NT2/D1 (cell line): Measurements from ENCODE around the gene LONP2.

Experiments used
- DNase-seq: peaks from one replicate; pipeline ENCODE4 v3.0.0-alpha.2; 2011; ENCODE audit warnings: low read depth, low spot score
- H3K27me3 ChIP-seq: 2 replicates; pipeline ENCODE4 v1.6.0; 2011; ENCODE audit warnings: mild to moderate bottlenecking; ENCODE audit not compliant: insufficient read length, insufficient read depth
- H3K36me3 ChIP-seq: 2 replicates; pipeline ENCODE4 v1.6.1; 2011; ENCODE audit warnings: mild to moderate bottlenecking, low read length, mixed read lengths; ENCODE audit not compliant: insufficient read depth, insufficient read length
- H3K4me1 ChIP-seq: 2 replicates; pipeline ENCODE4 v1.5.1; 2011; ENCODE audit not compliant: insufficient read depth, insufficient read length
- H3K4me3 ChIP-seq: 2 replicates; pipeline ENCODE4 v1.5.1; 2011; ENCODE audit warnings: low read depth; ENCODE audit not compliant: insufficient read length
- H3K9ac ChIP-seq: 2 replicates; pipeline ENCODE4 v1.6.0; 2011; ENCODE audit warnings: low read depth; ENCODE audit not compliant: insufficient read length
- H3K9me3 ChIP-seq: 2 replicates; pipeline ENCODE4 v1.5.1; 2011; ENCODE audit warnings: mild to moderate bottlenecking, low read length; ENCODE audit not compliant: insufficient read depth
- SUZ12 ChIP-seq: IDR thresholded peaks from 2 replicates; pipeline ENCODE4 v1.6.1; 2011; ENCODE audit not compliant: insufficient read length, insufficient read depth; ENCODE audit errors: extremely low read depth
- YY1 ChIP-seq: IDR thresholded peaks from 2 replicates; pipeline ENCODE4 v1.6.1; 2011; ENCODE audit not compliant: insufficient read length, insufficient read depth
- ZNF274 ChIP-seq: IDR thresholded peaks from 2 replicates; pipeline ENCODE4 v1.6.1; 2011; ENCODE audit warnings: mild to moderate bottlenecking, low read depth, low read length

The LONP2 gene

DNA sequence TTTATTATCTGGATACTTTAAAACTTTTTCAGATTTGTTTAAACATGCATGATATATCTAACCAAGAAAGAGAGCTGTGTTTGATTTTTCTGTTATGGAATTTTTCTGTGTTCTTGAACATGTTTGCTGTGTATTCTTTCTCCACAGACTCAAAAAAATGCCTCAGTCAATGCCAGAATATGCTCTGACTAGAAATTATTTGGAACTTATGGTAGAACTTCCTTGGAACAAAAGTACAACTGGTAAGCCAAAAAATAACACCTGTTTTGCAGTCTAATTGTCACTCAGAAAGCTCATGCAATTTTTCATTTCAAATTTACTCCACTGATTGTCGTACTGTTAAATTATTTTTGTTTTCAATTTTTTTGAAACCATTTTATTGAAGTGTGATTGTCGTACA is 18.5 kb downstream of the LONP2 start:
- Histone ChIP-seq H3K9ac (no peak overlapping the region), H3K36me3 (peaks cover 57% of the 10 kb centered on the region), H3K4me3 (no peak overlapping the region), H3K27me3 (no peaks in the 10 kb centered on the region), H3K9me3 (no peaks in the 10 kb centered on the region), H3K4me1 (no peaks in the 10 kb centered on the region)
- TF ChIP-seq SUZ12 (no peak), ZNF274 (no peak), YY1 (no peak)
- no peak for DNase-seq

DNA sequence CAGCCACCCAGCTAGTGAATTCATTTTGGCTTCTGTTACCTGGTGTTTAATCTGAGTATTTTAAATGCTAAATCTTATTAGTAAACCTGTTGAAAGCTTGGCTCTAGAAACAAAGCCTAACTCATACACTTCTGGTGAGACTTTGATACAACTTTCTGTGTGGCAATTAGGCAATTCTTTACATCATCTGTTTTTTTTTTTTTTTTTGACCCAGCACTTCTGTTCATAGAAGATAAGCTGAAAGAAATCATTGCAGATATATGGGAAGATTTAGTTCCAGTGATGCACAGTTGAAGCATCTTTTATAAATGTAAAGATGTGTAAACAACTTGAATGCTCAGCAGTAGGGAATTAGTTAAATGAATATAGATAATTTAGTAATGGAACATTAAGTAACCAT is 24.9 kb downstream of the LONP2 start:
- no peaks in the 10 kb centered on the region for H3K9me3 ChIP-seq
- DNase-seq: no peak
- TF ChIP-seq SUZ12 (no peak), ZNF274 (no peak)
- no peak overlapping the region for H3K9ac ChIP-seq
- peaks cover 26% of the 10 kb centered on the region for H3K36me3 ChIP-seq
- no peaks in the 10 kb centered on the region for H3K27me3 ChIP-seq
- no peak overlapping the region for H3K4me3 ChIP-seq
- no peaks in the 10 kb centered on the region for H3K4me1 ChIP-seq

DNA sequence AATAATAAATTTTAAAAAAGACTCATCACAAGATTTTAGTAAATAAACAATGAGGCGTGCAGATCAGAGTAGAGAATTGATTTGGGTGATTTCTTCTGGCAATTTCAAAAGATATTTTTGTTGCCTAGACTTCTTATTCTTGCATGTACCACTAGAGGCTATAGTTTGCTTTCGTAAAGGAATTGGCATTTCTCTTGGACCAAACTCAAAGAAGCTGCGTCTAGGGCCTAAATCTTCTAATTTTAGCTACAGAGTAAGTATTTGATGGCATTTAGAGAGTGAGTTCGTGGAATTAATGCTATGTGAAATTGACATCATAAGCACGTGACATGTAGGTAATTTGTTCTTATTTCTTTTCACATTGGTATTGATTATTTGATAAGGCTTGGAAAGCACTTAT is 27.6 kb downstream of the LONP2 start:
- Histone ChIP-seq H3K9me3 (no peaks in the 10 kb centered on the region), H3K27me3 (no peaks in the 10 kb centered on the region), H3K4me3 (no peak overlapping the region), H3K36me3 (peaks cover 25% of the 10 kb centered on the region), H3K9ac (no peak overlapping the region), H3K4me1 (no peaks in the 10 kb centered on the region)
- DNase-seq: no peak
- TF ChIP-seq YY1 (no peak), SUZ12 (no peak), ZNF274 (no peak)

DNA sequence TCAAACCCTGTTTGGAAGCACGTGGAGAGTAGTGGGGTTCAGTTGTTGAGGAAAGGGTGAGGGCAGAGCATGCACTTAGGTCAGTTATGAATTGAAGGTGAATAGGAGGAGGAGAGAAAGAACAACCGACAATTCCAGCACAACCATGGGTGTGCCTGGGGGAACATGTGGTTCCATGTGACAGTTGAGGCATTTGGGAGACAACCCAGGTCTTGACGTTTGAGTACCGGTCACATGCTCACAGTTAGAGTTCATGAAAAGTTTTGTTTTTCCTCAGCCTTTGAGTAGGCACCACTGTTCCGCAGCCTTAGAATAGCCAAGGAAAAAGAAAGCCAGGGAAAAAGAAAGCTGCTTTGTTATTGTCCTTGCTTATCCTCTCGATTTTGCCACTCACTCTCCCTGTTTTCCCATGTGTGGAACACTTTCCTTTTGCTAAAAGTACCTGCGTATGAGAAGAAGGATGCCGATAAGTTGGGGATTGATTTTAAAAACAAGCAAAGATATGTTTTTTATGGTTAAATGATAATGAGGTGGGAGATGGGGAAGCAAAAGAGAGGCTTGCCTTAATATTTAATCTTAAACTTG is 28.8 kb downstream of the LONP2 start:
- TF ChIP-seq ZNF274 (no peak), SUZ12 (no peak), YY1 (no peak)
- no peak overlapping the region for H3K9ac ChIP-seq
- H3K9me3 ChIP-seq: no peaks in the 10 kb centered on the region
- H3K27me3 ChIP-seq: no peaks in the 10 kb centered on the region
- no peak overlapping the region for H3K4me3 ChIP-seq
- H3K4me1 ChIP-seq: no peaks in the 10 kb centered on the region
- DNase-seq: no peak
- H3K36me3 ChIP-seq: peaks cover 32% of the 10 kb centered on the region

- no peaks in the 10 kb centered on the region for H3K4me1 ChIP-seq
- TF ChIP-seq YY1 (no peak), SUZ12 (no peak), ZNF274 (no peak)
- no peak for DNase-seq
These were observed 30.4 kb downstream of the LONP2 start for GRCh38 chr16:48274476-48274875.

GRCh38 chr16:48276102-48276501 is 32.0 kb downstream of the LONP2 start:
- Histone ChIP-seq H3K27me3 (no peaks in the 10 kb centered on the region), H3K9ac (no peak overlapping the region), H3K4me1 (no peaks in the 10 kb centered on the region), H3K9me3 (no peaks in the 10 kb centered on the region), H3K4me3 (no peak overlapping the region), H3K36me3 (peaks cover 31% of the 10 kb centered on the region)
- TF ChIP-seq YY1 (no peak), ZNF274 (no peak), SUZ12 (no peak)
- no peak for DNase-seq

More at GRCh38 chr16:48274476-48274875, 30.4 kb downstream of the LONP2 start:
- no peak overlapping the region for H3K9ac ChIP-seq
- H3K36me3 ChIP-seq: peaks cover 38% of the 10 kb centered on the region
- no peak overlapping the region for H3K4me3 ChIP-seq
- H3K27me3 ChIP-seq: no peaks in the 10 kb centered on the region
- H3K9me3 ChIP-seq: no peaks in the 10 kb centered on the region

DNA sequence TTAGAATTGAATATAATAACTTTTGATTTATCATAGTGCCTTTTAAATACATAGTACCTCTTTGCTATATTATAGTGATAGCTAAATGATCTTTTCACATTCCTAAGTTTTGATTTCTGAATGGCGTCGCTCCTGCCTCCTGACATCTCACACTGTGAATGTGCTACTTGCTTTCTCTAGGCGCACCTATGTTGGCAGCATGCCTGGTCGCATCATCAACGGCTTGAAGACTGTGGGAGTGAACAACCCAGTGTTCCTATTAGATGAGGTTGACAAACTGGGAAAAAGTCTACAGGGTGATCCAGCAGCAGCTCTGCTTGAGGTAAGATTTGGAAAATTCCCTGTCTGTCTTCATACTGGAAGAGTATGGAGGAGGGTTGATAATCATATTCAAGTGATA is 33.1 kb downstream of the LONP2 start:
- H3K27me3 ChIP-seq: no peaks in the 10 kb centered on the region
- H3K9me3 ChIP-seq: no peaks in the 10 kb centered on the region
- peaks cover 28% of the 10 kb centered on the region for H3K36me3 ChIP-seq
- H3K4me3 ChIP-seq: no peak overlapping the region
- no peaks in the 10 kb centered on the region for H3K4me1 ChIP-seq
- TF ChIP-seq SUZ12 (no peak), ZNF274 (no peak), YY1 (no peak)
- no peak for DNase-seq
- H3K9ac ChIP-seq: no peak overlapping the region

DNA sequence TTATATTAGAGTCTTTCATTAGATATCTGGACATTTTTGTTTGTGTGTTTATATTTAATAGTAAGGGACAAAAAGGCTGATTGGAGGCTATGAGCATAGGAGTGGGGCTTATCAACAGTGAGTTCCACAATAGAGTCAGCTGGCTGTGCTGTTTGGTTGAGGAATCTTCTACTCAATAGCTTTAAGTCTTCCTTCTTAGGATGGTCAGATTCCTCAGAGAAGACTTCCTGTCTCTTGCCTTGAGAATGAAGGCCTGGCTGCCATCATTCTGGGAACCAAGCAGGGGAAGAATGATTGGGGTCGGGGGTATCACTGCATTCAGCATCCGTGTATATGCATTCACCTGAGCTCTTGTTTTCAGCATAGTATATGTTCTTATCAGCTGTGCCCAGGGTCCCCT is 35.1 kb downstream of the LONP2 start:
- no peaks in the 10 kb centered on the region for H3K9me3 ChIP-seq
- no peaks in the 10 kb centered on the region for H3K4me1 ChIP-seq
- H3K36me3 ChIP-seq: peaks cover 23% of the 10 kb centered on the region
- no peak overlapping the region for H3K9ac ChIP-seq
- H3K4me3 ChIP-seq: no peak overlapping the region
- DNase-seq: peak; percentile 6
- no peaks in the 10 kb centered on the region for H3K27me3 ChIP-seq
- TF ChIP-seq YY1 (no peak), SUZ12 (no peak), ZNF274 (no peak)
